NCI-H748 (cell line): ENCODE measurements around the gene PMAIP1.
"Not testable (repeated sequence)": the region's sequence is repeated elsewhere in the genome, so short reads cannot be mapped to it uniquely, and the experiment has no call there.

Experiments
- DNase-seq: peaks from one replicate; lab custom pipeline; 2025; ENCODE audit not compliant: unreplicated experiment; lab: John Stamatoyannopoulos, UW

PMAIP1 gene

DNA sequence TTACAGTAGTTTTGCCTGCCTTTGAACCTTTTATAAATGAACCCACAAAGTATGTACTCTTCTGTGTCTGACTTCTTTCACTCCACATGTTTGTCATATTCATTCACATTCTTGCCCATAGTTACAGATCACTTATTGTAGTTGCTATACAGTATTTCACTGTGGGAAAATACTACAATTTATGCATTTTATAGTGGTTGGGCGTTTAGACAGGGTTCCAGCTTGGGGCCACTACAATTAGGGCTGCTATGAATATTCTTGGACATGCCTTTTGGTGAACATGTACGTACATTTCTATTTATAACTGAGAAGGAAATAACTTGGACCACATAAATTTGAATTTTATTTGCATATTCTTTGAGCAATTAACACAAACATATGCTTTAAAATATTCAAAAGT is 15.4 kb upstream of the PMAIP1 start:
- DNase-seq, result no peak

DNA sequence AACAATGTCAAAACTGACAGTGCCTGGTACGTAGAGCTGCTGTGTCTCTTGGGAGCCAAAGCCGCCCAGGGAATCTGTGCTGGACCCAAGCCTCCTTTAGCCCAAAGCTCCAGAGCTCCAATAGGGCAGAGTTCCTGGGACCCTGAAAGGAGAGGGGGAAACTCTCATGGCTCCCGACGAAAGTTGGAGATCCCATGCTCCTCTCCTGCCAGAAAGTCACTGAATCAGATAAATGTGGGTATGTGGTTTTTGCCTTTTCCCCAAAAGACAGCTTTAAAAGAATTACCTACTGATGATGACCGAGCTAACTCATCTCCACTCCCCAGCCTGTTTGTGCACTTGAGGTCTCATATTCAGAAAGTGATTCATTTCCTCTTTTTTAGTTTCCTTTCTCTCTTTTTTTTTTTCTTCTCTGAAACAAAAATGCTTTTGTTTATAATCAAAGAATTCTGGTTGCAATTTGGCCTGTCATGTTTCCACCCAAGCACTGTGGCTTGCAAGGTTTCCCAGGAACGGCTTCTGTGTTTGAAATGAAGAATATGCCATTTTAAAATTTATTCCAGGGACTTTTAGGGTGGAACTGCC is 14.1 kb upstream of the PMAIP1 start:
- DNase-seq, result no peak

- not testable (repeated sequence) for DNase-seq
Observed at GRCh38 chr18:59886399-59886798, 13.4 kb upstream of the PMAIP1 start.

- no peak for DNase-seq
Observed at GRCh38 chr18:59892123-59892522, 7.7 kb upstream of the PMAIP1 start.

DNA sequence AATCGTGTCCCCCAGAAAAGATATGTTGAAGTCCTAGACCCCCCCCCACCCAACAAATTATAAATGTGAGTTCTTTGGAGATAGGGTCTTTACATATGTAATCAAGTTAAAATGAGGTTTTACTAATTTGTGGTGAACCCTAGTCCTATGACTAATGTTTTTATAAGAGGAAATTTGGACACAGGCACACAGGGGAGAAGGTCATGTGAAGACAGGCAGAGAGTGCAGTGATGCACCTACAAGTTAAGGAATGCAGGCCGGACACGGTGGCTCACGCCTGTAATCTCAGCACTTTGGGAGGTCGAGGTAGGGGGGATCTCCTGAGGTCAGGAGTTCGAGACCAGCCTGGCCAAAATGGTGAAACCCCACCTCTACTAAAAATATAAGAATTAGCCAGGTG is 5.8 kb upstream of the PMAIP1 start:
- no peak for DNase-seq

DNA sequence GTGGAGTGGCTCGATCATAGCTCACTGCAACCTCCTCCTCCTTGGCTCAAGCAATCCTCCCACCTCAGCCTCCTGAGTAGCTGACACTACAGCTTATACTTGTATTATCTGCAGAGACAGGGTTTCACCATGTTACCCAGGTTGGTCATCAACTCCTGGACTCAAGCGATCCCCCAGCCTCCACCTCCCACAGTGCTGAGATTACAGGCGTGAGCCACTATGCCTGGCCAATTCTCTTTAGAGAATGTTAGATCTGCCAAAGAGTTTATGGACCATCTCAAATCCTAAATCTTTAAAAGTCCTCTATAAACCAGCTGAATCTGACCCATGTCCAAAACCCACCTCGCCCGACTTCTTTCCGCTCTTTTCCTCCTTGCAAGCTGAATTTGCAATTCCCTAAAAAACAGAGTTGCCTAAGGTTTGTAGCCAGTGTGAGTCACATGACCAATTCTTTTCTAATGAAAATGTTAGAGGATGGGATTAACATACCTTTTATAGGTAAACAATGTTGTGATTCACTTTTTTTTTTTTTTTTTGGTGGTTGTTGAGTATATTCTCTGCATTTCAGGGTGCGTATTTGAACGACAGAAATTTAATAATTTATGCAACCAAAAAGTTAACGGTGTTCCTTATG is 2.4 kb upstream of the PMAIP1 start:
- no peak for DNase-seq

GRCh38 chr18:59898093-59898492 is 1.7 kb upstream of the PMAIP1 start:
- peak; percentile 31 for DNase-seq

DNA sequence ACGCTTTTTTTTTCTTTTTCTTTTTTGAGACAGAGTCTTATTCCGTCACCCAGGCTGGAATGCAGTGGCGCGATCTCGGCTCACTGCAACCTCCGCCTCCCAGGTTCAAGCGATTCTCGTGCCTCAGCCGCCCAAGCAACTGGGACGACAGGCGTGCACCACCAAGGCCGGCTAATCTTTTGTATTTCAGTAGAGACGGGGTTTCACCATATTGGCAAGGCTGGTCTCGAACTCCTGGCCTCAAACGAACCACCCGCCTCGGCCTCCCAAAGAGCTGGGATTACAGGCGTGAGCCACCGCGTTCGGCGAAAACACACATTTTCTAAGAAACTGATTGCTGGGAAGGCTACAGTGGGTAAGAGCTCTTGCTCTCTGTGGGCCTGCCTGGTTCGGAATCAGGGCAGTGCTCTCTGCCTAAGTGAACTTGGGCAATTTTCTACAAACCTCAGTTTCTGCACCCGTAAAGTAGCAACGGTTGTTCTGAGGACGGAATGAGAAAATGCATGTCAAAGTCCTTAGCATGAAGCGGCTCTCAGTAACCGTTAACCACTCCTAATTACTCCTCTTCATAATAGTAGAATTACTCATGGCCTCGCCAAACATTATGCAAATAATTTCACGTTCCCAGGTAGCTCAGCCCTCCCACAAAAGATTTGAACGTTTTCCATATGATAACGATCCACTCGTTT is 1.0 kb upstream of the PMAIP1 start:
- DNase-seq, result no peak

DNA sequence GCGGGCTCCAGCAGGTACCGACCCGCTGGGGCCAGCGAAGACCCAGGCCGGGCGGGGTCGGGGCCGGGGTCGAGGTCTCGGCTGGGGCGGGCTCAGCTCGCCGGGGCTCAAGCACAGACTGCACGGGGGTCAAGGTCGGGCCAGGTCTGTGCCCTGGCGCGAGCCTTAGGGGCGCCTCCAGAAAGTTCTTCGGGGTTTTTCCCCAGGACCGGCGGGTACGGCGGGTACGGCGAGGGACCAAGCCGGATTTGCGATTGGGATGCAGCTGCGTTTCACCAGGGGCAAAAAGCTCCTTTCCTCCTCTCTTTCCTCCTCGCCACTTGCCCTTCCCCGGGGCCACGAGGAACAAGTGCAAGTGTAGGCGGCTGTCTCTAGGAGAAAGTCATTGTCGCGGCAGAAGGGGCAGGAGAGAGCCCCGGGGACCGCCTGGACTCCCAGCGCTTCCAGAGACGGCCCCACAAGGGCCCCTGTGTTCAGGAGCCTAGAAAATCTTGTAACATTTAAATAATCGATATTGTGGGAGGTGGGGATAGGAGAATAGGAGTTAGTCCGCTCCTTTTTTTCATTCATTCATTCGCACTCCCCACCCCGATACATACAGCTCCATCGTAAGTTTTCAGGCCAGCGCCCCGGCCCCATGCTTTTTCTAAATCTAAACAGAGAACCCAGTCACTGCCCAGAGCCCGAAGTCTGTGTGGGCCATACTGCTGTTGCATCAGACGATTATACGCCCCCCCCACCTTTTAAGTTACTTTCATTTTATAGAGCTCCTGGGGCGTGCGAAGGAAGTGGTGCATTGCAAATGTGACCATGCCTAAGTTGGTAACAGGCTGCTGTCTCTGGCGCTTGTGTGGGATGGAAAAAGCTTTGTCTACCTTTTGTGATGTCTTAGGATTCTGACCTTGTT is 679 bp downstream of the PMAIP1 start:
- peak; percentile 81 for DNase-seq

DNA sequence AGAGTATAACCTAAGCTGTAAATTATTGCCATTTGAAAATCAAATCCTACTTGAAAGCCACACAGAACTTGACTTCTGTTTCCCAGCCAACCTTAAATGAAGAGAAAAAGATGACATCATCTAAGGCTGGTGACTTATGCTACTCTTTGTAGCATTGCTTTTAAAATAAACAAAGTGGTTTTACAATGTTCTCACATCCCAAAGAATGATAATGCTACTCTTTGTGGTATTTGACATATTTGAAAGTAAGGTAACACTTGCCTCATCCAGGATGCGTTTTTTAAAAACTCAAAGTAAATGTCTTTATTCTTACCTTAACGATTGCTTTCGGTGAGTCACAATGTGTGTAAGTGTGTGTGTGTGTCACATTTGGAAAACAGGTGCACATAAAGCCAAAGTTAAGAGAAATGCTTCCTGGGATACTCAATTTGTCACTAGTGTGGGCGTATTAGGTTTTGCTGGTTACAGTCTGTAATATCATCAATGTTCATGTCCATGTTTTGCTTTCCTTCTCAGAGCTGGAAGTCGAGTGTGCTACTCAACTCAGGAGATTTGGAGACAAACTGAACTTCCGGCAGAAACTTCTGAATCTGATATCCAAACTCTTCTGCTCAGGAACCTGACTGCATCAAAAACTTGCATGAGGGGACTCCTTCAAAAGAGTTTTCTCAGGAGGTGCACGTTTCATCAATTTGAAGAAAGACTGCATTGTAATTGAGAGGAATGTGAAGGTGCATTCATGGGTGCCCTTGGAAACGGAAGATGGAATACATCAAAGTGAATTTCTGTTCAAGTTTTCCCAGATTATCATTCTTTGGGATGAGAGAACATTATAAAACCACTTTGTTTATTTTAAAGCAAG is 2.6 kb downstream of the PMAIP1 start:
- DNase-seq, result peak; percentile 53

- no peak for DNase-seq
Observed at GRCh38 chr18:59902993-59903610, 3.3 kb downstream of the PMAIP1 start.

DNA sequence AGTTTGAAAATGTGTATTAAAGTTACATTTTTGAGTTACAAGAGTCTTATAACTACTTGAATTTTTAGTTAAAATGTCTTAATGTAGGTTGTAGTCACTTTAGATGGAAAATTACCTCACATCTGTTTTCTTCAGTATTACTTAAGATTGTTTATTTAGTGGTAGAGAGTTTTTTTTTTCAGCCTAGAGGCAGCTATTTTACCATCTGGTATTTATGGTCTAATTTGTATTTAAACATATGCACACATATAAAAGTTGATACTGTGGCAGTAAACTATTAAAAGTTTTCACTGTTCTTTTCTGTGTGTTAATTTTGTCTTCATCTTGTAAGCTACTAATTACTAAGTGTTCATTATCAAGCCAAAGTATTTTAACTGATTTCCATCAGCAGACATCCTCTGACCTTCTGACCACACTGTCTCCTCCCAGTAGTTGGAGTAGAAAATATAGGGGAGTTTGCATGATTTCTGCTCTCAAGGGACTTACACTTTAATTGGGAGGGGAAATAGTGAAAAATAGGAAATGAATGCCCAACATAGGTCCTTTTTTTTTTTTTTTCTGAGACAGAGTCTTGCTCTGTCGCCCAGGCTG is 4.3 kb downstream of the PMAIP1 start:
- no peak for DNase-seq

GRCh38 chr18:59905686-59906091 is 5.9 kb downstream of the PMAIP1 start:
- DNase-seq, result no peak

DNA sequence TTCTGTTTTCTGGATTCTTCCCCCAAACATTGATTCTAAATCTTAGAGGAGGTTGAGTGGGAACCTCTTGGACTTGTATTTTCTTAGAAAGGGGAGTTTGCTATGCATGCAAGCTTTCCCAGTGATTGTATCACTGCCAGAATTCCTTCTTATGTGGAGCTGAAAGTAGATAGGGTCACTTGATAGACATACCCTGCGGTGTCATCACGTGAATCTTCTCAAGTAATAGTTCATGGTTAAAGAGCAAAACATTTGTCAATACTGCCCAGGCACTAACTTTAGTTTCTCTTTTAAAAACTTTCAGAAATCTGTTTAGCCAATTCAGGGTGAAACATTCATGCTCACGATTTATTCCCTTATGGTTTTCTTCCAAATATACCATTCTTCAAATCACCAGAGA is 6.4 kb downstream of the PMAIP1 start:
- DNase-seq, result no peak

DNA sequence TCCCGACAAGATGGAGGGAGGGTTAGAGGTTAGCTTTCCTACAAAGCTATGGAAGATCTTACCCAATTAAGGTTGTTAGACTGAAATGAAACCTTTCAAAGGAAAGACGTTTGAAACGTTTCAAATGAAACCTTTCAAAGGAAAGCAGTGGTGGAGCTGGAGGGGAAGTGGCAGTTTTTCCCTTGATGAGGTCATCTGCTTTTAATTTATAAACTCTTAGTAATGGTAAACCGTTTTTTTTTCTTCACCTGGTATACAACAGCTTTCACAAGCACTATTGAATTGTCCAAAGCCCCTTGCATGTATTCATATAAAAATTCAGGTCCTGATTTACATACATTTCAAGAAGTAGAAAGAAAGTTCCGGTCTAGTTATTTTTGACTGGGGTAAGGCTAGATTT is 7.4 kb downstream of the PMAIP1 start:
- DNase-seq, result no peak

DNA sequence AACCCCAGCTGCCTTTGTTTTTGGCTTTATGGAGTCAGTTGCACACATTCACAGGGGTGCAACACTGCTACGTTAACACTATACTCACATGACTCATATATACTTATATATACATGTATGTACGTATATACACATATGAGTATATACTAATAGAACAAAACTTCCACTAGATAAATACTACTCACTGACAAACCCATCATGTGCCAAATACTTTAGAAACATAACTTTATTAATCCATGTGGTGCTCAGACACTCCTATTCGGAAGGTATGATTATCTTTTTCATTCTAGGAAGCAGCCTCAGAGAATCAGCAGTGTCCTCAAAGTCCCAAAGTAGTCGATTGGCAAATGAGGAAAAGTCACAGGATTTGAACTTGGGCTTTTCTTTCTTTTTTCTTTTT is 7.9 kb downstream of the PMAIP1 start:
- no peak for DNase-seq

DNA sequence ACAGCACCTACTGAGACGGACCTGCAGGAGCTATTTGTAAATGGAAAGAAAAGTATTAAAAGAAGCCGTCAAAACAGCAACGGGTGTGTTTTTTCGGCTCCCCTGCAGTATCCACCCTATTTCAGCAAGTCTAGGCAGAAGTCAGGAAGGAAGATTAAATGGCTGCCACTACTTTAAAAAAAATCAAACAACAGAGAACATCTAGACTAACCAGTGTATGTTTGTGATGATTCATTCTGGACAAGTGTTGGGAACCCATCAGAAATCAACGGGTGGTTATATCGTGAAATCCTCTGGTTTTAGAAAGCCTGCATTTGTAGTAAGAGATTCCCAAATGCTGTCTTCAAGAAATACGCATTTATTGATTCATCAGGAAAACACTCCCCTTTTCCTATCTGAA is 9.0 kb downstream of the PMAIP1 start:
- no peak for DNase-seq

DNA sequence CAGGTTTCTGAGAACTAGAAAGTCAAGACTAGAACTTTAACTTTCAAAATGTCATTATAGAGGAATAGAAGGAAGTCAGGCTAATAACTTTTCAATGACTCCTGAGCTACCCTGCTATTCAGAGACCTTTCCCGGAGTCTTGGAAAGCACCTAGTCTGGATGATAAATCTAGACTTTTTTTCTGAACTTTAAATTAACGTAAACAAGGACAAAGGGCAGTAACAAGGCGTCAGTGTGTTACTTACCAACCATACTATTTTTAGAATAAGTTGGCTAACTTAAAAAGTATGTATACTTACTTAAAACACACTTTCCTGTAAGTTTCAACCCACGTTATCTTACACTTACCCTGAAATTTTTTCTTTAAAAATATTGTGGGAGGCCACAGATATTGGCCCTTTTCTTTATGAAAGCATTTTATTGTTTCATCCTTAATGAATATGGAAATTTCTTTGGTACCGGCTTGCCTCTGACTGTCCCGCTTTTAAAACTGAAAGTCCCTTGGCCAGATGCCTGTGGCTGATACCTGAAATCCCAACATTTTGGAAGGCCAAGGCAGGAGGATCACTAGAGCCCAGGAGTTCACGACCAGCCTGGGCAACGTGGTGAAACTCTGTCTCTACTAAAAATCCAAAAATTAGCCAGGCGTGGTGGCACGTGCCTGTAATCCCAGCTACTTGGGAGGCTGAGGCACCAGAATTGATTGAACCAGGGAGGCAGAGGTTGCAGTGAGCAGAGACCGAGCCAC is 9.7 kb downstream of the PMAIP1 start:
- no peak for DNase-seq

GRCh38 chr18:59910967-59911366 is 11.2 kb downstream of the PMAIP1 start:
- no peak for DNase-seq
